GM21825 (cell line): Measurements from ENCODE around the gene RCC2.
"Not testable (repeated sequence)": the region's sequence is repeated elsewhere in the genome, so short reads cannot be mapped to it uniquely, and the experiment has no call there.

Experiments used
- ATAC-seq: cut with Tn5 transposase; IDR thresholded peaks from one replicate; pipeline ENCODE4 v1.9.1; 2021; ENCODE audit warnings: mild to moderate bottlenecking, moderate library complexity; ENCODE audit not compliant: unreplicated experiment

RCC2 gene

GRCh38 chr1:17439250-17440073 is at the start of gene RCC2:
TSS of gene RCC2 (minus strand) at chr1:17439677. CDS start at chr1:17438514, 1,163 bp downstream.
- peak; percentile 42 for ATAC-seq

- ATAC-seq, result no peak
These were observed 46.8 kb upstream of the RCC2 start for GRCh38 chr1:17486242-17486641.

GRCh38 chr1:17485281-17485680 is 45.8 kb upstream of the RCC2 start:
- no peak for ATAC-seq

GRCh38 chr1:17481981-17482380 is 42.5 kb upstream of the RCC2 start:
- ATAC-seq, result not testable (repeated sequence)

- ATAC-seq, result no peak
These were observed 41.4 kb upstream of the RCC2 start for GRCh38 chr1:17480846-17481245.

- ATAC-seq, result no peak
These were observed 36.3 kb upstream of the RCC2 start for GRCh38 chr1:17475752-17476151.

- not testable (repeated sequence) for ATAC-seq
These were observed 35.5 kb upstream of the RCC2 start for GRCh38 chr1:17474836-17475555.

- ATAC-seq, result no peak
These were observed 33.3 kb upstream of the RCC2 start for GRCh38 chr1:17472814-17473213.

- ATAC-seq, result no peak
These were observed 31.9 kb upstream of the RCC2 start for GRCh38 chr1:17471393-17471792.

GRCh38 chr1:17470021-17470799 is 30.7 kb upstream of the RCC2 start:
- no peak for ATAC-seq

GRCh38 chr1:17468357-17469265 is 29.1 kb upstream of the RCC2 start:
- ATAC-seq, result not testable (repeated sequence)

- ATAC-seq, result no peak
These were observed 26.9 kb upstream of the RCC2 start for GRCh38 chr1:17466359-17466758.

GRCh38 chr1:17465228-17465627 is 25.8 kb upstream of the RCC2 start:
- ATAC-seq, result no peak

- ATAC-seq, result no peak
These were observed 24.5 kb upstream of the RCC2 start for GRCh38 chr1:17463991-17464390.

- no peak for ATAC-seq
These were observed 23.2 kb upstream of the RCC2 start for GRCh38 chr1:17462669-17463068.

- ATAC-seq, result no peak
These were observed 20.7 kb upstream of the RCC2 start for GRCh38 chr1:17460219-17460618.

GRCh38 chr1:17458794-17459193 is 19.3 kb upstream of the RCC2 start:
- no peak for ATAC-seq

GRCh38 chr1:17452686-17453085 is 13.2 kb upstream of the RCC2 start:
- ATAC-seq, result no peak

- ATAC-seq, result not testable (repeated sequence)
These were observed 12.7 kb upstream of the RCC2 start for GRCh38 chr1:17452203-17452602.

- ATAC-seq, result no peak
These were observed 12.3 kb upstream of the RCC2 start for GRCh38 chr1:17451731-17452130.
